ENCODE results near the gene CRABP1. TPM values are rescaled to one million over a fixed set of nuclear protein-coding genes. Genes with fewer than 3 reads are reported as not detected.

The CRABP1 gene
- total RNA-seq = not detected in 2 replicates

DNA sequence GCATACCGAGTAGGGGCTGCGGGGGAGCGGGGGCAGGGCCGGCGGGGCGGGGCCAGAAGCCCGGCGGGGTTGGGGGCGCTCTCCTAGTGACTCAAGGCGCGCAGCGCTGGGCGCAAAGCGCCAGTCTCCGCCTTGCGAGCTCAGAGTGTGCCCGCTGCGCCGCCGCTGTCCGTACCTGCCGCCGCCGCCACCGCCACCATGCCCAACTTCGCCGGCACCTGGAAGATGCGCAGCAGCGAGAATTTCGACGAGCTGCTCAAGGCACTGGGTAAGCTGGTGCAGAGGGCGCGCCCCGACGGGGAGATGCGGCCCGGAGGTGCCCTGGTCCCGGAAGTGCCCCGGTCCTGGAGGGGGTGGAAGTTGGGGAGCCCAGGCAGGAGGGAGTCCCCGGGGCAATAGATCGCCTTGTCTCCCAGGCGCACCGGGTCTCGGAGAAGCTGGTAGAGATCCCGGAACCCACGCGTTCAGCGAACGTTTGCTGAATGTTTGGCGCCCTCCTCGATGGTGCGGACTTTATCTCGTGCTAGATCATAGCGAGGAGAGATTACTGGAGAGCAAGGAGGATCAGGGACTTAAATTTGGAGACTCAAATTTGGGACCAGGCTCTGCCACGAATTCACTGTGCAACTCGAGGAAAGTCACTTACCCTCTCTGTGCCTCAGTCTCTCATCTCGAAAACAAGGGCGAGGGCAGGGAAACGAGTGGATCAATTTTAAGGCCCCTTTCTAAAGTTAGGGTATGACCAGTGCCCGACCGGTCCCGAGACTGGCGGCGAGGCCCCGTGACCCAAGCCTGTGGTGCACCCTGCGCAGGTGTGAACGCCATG is at the start of gene CRABP1:
CRABP1 (plus strand) TSS at position 123 of the 826 bp plus-strand sequence; CDS start at position 199, 76 bp downstream.

GRCh38 chr15:78299101-78299930 is 40.8 kb upstream of the CRABP1 start, which contains the start of gene SKIC8:
Gene SKIC8, minus strand, starts transcription at chr15:78299609. Its CDS starts 3,923 bp downstream, at chr15:78295686.

Other genes starting within 250 kb of the CRABP1 start
- not detected in 2 replicates for gene SH2D7, start 247.8 kb upstream of the CRABP1 start, total RNA-seq
- gene CIB2, start 208.9 kb upstream of the CRABP1 start, total RNA-seq = 3.1 and 8.0 TPM in 2 replicates
- gene IDH3A, start 191.0 kb upstream of the CRABP1 start, total RNA-seq = 43.2 and 52.8 TPM in 2 replicates
- not detected in 2 replicates for gene ACSBG1, start 105.8 kb upstream of the CRABP1 start, total RNA-seq
- gene DNAJA4, start 75.8 kb upstream of the CRABP1 start, total RNA-seq = 0.88 and 2.2 TPM in 2 replicates
- 42.1 and 53.5 TPM in 2 replicates for gene SKIC8, start 40.7 kb upstream of the CRABP1 start, total RNA-seq
- 12.7 and 28.2 TPM in 2 replicates for gene IREB2, start 97.9 kb downstream of the CRABP1 start, total RNA-seq
- gene HYKK, start 167.2 kb downstream of the CRABP1 start, total RNA-seq = 1.8 and 9.4 TPM in 2 replicates
- 145 and 244 TPM in 2 replicates for gene PSMA4, start 200.1 kb downstream of the CRABP1 start, total RNA-seq
- gene CHRNA5, start 225.2 kb downstream of the CRABP1 start, total RNA-seq = 1.0 and 1.3 TPM in 2 replicates

All from epithelial cell of alveolus of lung (primary cell).